Measurements from ENCODE around the gene BEND5.

The BEND5 gene

GRCh38 chr1:48679859-48680258 is 96.8 kb downstream of the BEND5 start:
- no peak for DNase-seq (ENCODE audit: low read depth)

- no peak for DNase-seq (ENCODE audit: low read depth)
Measured at GRCh38 chr1:48678710-48679505, 97.8 kb downstream of the BEND5 start.
